Hippocampal formation (tissue), 2 donors: ENCODE results near the gene ZBTB46.
"Not testable (repeated sequence)": the region's sequence is repeated elsewhere in the genome, so short reads cannot be mapped to it uniquely, and the experiment has no call there.

ENCODE experiments used
- DNase-seq, 2 donors: peaks; one replicate each; lab custom pipeline; 2025; lab: John Stamatoyannopoulos, UW

ZBTB46 gene

GRCh38 chr20:63734946-63735858, 95.9 kb downstream of the ZBTB46 start:
- DNase-seq, result peak in 1 of 2 donors; percentile 29

GRCh38 chr20:63734111-63734945, 96.7 kb downstream of the ZBTB46 start:
- DNase-seq, result no peak

GRCh38 chr20:63733579-63734081, 97.4 kb downstream of the ZBTB46 start:
- DNase-seq, result no peak

GRCh38 chr20:63733117-63733516, 97.9 kb downstream of the ZBTB46 start:
- no peak for DNase-seq

GRCh38 chr20:63732118-63733095, 98.7 kb downstream of the ZBTB46 start:
- DNase-seq, result no peak

- DNase-seq, result no peak
These were observed 99.7 kb downstream of the ZBTB46 start for GRCh38 chr20:63731410-63731809.

GRCh38 chr20:63730189-63730733, 100.8 kb downstream of the ZBTB46 start:
- DNase-seq, result not testable (repeated sequence)

GRCh38 chr20:63722967-63723622, 108.0 kb downstream of the ZBTB46 start:
- DNase-seq, result not testable (repeated sequence)

- no peak for DNase-seq
These were observed 112.1 kb downstream of the ZBTB46 start for GRCh38 chr20:63718996-63719395.

- DNase-seq, result no peak
These were observed 116.2 kb downstream of the ZBTB46 start for GRCh38 chr20:63714858-63715257.

- no peak for DNase-seq
These were observed 118.9 kb downstream of the ZBTB46 start for GRCh38 chr20:63712191-63712590.

- no peak for DNase-seq
These were observed 119.9 kb downstream of the ZBTB46 start for GRCh38 chr20:63711085-63711645.

- no peak for DNase-seq
These were observed 121.9 kb downstream of the ZBTB46 start for GRCh38 chr20:63709149-63709527.

- DNase-seq, result no peak
These were observed 122.5 kb downstream of the ZBTB46 start for GRCh38 chr20:63708301-63709148.

GRCh38 chr20:63707558-63708300, 123.3 kb downstream of the ZBTB46 start, which contains the start of the genes ARFRP1 and ZGPAT:
Gene ARFRP1 (minus strand): TSS chr20:63707976. CDS start chr20:63707091, 885 bp downstream.
Gene ZGPAT (plus strand): TSS chr20:63708039. CDS start chr20:63708581, 542 bp downstream.
- DNase-seq, result peak; percentile 79 to 87

- DNase-seq, result no peak
These were observed 124.1 kb downstream of the ZBTB46 start for GRCh38 chr20:63706852-63707557.

- no peak for DNase-seq
These were observed 124.9 kb downstream of the ZBTB46 start for GRCh38 chr20:63706027-63706695.
